OCI-LY3 (cell line): ENCODE results near the gene NCKAP5.

Source experiments
- H2AFZ ChIP-seq: fragments of 200-600, 300-600 bp; shearing (Covaris generic); 2 replicates; pipeline ENCODE4 v1.6.0; 2014; ENCODE audit warnings: antibody characterized with exemption, low read depth, low read length
- H3K27ac ChIP-seq: fragments of 200-600, 300-600 bp; sonication (generic); 2 replicates; pipeline ENCODE4 v1.5.1; 2014; ENCODE audit warnings: mild to moderate bottlenecking, low read length, moderate library complexity, mixed read lengths
- H3K27me3 ChIP-seq: fragments of 200-600, 300-600 bp; sonication (generic); 2 replicates; pipeline ENCODE4 v1.6.1; 2014; ENCODE audit warnings: low read depth, low read length, mixed read lengths
- H3K36me3 ChIP-seq: fragments of 200-600, 300-600 bp; sonication (generic); replicated peaks from 2 replicates; pipeline ENCODE3; 2014; ENCODE audit warnings: low read depth, low read length, mixed read lengths
- H3K4me1 ChIP-seq: fragments of 300-600, 200-600 bp; sonication (generic); 2 replicates; pipeline ENCODE4 v1.6.1; 2014; ENCODE audit warnings: low read length, mixed read lengths
- H3K4me2 ChIP-seq: fragments of 200-600, 300-600 bp; sonication (generic); 2 replicates; pipeline ENCODE4 v1.6.1; 2014; ENCODE audit warnings: low read length, mixed read lengths
- H3K4me3 ChIP-seq: fragments of 300-600, 200-600 bp; sonication (generic); 2 replicates; pipeline ENCODE4 v1.5.1; 2014; ENCODE audit warnings: antibody characterized with exemption, mild to moderate bottlenecking, low read length, moderate library complexity
- H3K79me2 ChIP-seq: fragments of 300-600, 200-600 bp; shearing (Covaris generic); 2 replicates; pipeline ENCODE4 v1.6.1; 2014; ENCODE audit warnings: mild to moderate bottlenecking, low read length, mixed read lengths
- H3K9ac ChIP-seq: fragments of 300-600, 200-600 bp; shearing (Covaris generic); 2 replicates; pipeline ENCODE4 v1.6.0; 2014; ENCODE audit warnings: mild to moderate bottlenecking, low read length, moderate library complexity
- H3K9me3 ChIP-seq: fragments of 200-600, 300-600 bp; shearing (Covaris generic); 2 replicates; pipeline ENCODE4 v1.6.1; 2014; ENCODE audit warnings: low read length, mixed read lengths; ENCODE audit not compliant: insufficient read depth
- H4K20me1 ChIP-seq: fragments of 200-600, 300-600 bp; sonication (generic); 2 replicates; pipeline ENCODE4 v1.6.1; 2016; ENCODE audit warnings: low read length, mixed read lengths; ENCODE audit not compliant: insufficient read depth
- CTCF ChIP-seq: fragments of 200-600, 300-600 bp; sonication (generic); IDR thresholded peaks from 2 replicates; pipeline ENCODE4 v1.5.1; 2014; ENCODE audit warnings: antibody characterized with exemption, low read length, low read depth
- EZH2phosphoT487 ChIP-seq: fragments of 200-600 bp; shearing (Covaris generic); IDR thresholded peaks from 2 replicates; pipeline ENCODE4 v1.6.1; 2018; ENCODE audit warnings: antibody characterized with exemption, mixed run types, low read depth

The NCKAP5 gene

DNA sequence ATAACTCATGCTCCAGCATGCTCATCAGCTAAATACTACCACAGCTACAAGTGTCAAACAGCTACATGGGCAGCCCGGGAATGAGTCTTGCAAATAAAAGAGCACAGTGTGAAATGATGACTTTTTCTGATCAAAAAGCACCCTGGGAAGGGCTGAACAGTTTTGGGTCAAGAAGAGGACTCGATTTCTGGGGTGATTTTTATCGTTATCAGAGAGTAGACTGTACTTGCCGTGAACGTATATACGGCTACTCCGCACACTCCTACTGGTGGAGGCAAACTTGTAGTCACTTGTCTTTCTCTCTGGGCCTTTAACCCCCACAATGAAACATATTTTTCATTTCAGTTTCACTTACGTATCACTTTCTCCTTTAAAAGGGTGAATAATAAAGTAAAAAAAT is 54.4 kb downstream of the NCKAP5 start:
- TF ChIP-seq EZH2phosphoT487 (no peak), CTCF (no peak)

GRCh38 chr2:133512121-133512520 is 56.1 kb downstream of the NCKAP5 start:
- TF ChIP-seq CTCF, result no peak
- TF ChIP-seq EZH2phosphoT487, result no peak
- no peak overlapping the region for H3K4me3 ChIP-seq
- no peaks in the 10 kb centered on the region for H3K4me1 ChIP-seq
- no peaks in the 10 kb centered on the region for H3K9me3 ChIP-seq
- H3K4me2 ChIP-seq, result no peak overlapping the region
- H3K27me3 ChIP-seq, result no peaks in the 10 kb centered on the region
- no peaks in the 10 kb centered on the region for H3K79me2 ChIP-seq
- no peak overlapping the region for H3K9ac ChIP-seq
- H4K20me1 ChIP-seq, result no peaks in the 10 kb centered on the region
- H3K36me3 ChIP-seq, result no peaks in the 10 kb centered on the region
- no peak overlapping the region for H2AFZ ChIP-seq
- no peak overlapping the region for H3K27ac ChIP-seq

More for the DNA sequence above, 54.4 kb downstream of the NCKAP5 start:
- Histone ChIP-seq H2AFZ (no peak overlapping the region), H3K4me3 (no peak overlapping the region), H4K20me1 (no peaks in the 10 kb centered on the region), H3K27ac (no peak overlapping the region), H3K36me3 (no peaks in the 10 kb centered on the region), H3K79me2 (no peaks in the 10 kb centered on the region), H3K4me2 (no peak overlapping the region), H3K4me1 (no peaks in the 10 kb centered on the region), H3K9ac (no peak overlapping the region), H3K9me3 (no peaks in the 10 kb centered on the region), H3K27me3 (no peaks in the 10 kb centered on the region)

DNA sequence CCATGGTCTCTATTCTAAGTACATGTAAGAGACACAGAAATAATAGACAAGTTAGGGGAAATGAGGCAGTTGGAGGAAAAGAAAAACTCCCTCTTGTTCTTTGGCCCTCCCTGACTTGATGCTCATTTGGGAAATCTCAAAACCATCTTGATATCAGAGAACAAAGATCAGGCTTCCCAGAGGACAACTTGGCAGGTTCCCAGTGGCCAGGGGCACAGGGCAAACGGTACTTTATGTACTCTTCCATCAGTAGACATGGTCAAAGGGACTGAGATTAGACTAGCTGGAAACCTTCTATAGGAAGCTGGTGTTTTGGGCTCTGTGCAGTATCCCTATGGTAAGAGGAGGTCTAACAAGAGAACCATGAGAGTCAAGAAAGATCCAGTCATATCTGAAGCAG is 56.6 kb downstream of the NCKAP5 start:
- H3K4me1 ChIP-seq, result no peaks in the 10 kb centered on the region
- H3K4me2 ChIP-seq, result no peak overlapping the region
- no peaks in the 10 kb centered on the region for H3K9me3 ChIP-seq
- no peaks in the 10 kb centered on the region for H3K36me3 ChIP-seq
- TF ChIP-seq CTCF (no peak), EZH2phosphoT487 (no peak)
- no peaks in the 10 kb centered on the region for H3K27me3 ChIP-seq
- H3K4me3 ChIP-seq, result no peak overlapping the region
- no peaks in the 10 kb centered on the region for H3K79me2 ChIP-seq
- H4K20me1 ChIP-seq, result no peaks in the 10 kb centered on the region
- no peak overlapping the region for H3K9ac ChIP-seq
- no peak overlapping the region for H3K27ac ChIP-seq
- no peak overlapping the region for H2AFZ ChIP-seq

- Histone ChIP-seq H3K9ac (no peak overlapping the region), H3K27ac (no peak overlapping the region), H3K27me3 (no peaks in the 10 kb centered on the region), H3K36me3 (no peaks in the 10 kb centered on the region), H3K4me3 (no peak overlapping the region), H4K20me1 (no peaks in the 10 kb centered on the region), H3K79me2 (no peaks in the 10 kb centered on the region), H3K4me1 (no peaks in the 10 kb centered on the region), H2AFZ (no peak overlapping the region), H3K9me3 (no peaks in the 10 kb centered on the region), H3K4me2 (no peak overlapping the region)
- TF ChIP-seq EZH2phosphoT487 (no peak), CTCF (no peak)
These were observed 58.5 kb downstream of the NCKAP5 start for GRCh38 chr2:133509777-133510176.
